Mesodermal cell (in vitro differentiated cells): Measurements from ENCODE around the gene ART5.

ENCODE experiments used
- H3K27ac ChIP-seq: 2 replicates; pipeline ENCODE4 v1.7.0; 2013; ENCODE audit warnings: mild to moderate bottlenecking, low read depth, low read length, moderate library complexity; ENCODE audit not compliant: severe bottlenecking
- H3K36me3 ChIP-seq: 2 replicates; pipeline ENCODE4 v1.7.1; 2013; ENCODE audit warnings: mild to moderate bottlenecking, low read length, moderate library complexity; ENCODE audit not compliant: control insufficient read depth, insufficient read depth
- H3K4me1 ChIP-seq: one replicate; pipeline ENCODE4 v1.7.1; 2013; ENCODE audit warnings: mild to moderate bottlenecking, low read length; ENCODE audit not compliant: insufficient read depth, control insufficient read depth, poor library complexity, severe bottlenecking
- H3K4me3 ChIP-seq: 2 replicates; pipeline ENCODE4 v1.7.0; 2013; ENCODE audit warnings: low read length, control low read depth, mild to moderate bottlenecking; ENCODE audit not compliant: insufficient read depth, poor library complexity, severe bottlenecking; ENCODE audit errors: extremely low read depth
- H3K9me3 ChIP-seq: 2 replicates; pipeline ENCODE4 v1.7.1; 2013; ENCODE audit warnings: mild to moderate bottlenecking, low read length, moderate library complexity; ENCODE audit not compliant: control insufficient read depth
- WGBS, 2 experiments: methylation state at CpG; one replicate each; pipeline ENCODE4 v1.1.5; 2013; ENCODE audit warnings: missing lambda C conversion rate in 2 of 2; ENCODE audit not compliant: insufficient coverage in 2 of 2; 5-methylcytosine and 5-hydroxymethylcytosine counted together

ART5 gene

GRCh38 chr11:3638513-3638912, 3.3 kb downstream of the ART5 start:
- Histone ChIP-seq H3K4me1 (no peaks in the 10 kb centered on the region), H3K27ac (no peak overlapping the region), H3K36me3 (no peaks in the 10 kb centered on the region), H3K4me3 (no peak overlapping the region), H3K9me3 (no peaks in the 10 kb centered on the region)
- WGBS, 2 experiments: 83 to 94% methylated on average over 5 of the region's 5 CpGs

- Histone ChIP-seq H3K4me1 (no peaks in the 10 kb centered on the region), H3K27ac (no peak overlapping the region), H3K36me3 (no peaks in the 10 kb centered on the region), H3K9me3 (no peaks in the 10 kb centered on the region), H3K4me3 (no peak overlapping the region)
- 83 to 89% methylated on average over 10 to 12 of the region's 13 CpGs for WGBS, 2 experiments
These were observed 4.6 kb downstream of the ART5 start for GRCh38 chr11:3637201-3637600.

DNA sequence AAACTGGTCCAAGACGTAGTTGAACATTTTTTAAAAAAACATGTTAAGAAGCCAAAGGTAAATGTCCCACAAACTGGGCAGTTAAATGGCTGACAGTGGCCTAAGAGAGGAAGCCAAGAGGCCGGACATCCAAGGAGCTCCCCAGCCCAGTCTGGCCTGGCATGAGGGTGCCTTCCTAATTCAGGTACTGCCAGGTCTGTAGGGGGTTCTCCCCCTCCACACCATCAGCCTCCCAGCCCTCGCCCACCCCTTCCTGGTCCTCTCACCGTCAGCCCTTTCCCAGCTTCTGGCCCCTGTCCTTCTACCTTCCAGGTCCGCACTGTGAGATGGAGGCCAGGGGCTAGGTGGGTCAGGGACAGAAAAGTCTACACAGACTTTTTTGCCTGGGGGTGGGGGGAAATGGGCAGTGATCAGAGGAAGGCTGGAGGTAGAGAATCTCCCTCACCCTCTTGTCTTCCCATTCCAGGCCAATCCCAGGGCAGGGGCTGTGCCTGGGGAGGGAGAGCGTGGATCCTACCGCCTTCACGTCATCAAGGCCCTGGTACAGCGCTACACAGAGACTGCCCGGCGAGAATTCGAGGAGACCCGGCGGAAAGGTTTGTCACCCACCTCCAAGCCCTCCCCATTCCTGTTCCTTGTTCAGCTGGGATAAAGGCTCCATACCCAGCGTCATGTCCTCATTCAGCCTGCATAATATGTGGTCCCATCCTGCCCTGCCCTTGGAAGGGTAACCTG, 6.0 kb downstream of the ART5 start:
- Histone ChIP-seq H3K36me3 (no peaks in the 10 kb centered on the region), H3K4me3 (no peak overlapping the region), H3K27ac (no peak overlapping the region), H3K4me1 (no peaks in the 10 kb centered on the region), H3K9me3 (no peaks in the 10 kb centered on the region)
- 97 to 98% methylated on average over 11 to 14 of the region's 15 CpGs for WGBS, 2 experiments

GRCh38 chr11:3632070-3632660, 9.6 kb downstream of the ART5 start:
- Histone ChIP-seq H3K36me3 (no peaks in the 10 kb centered on the region), H3K4me3 (no peak overlapping the region), H3K9me3 (no peaks in the 10 kb centered on the region), H3K27ac (no peak overlapping the region), H3K4me1 (no peaks in the 10 kb centered on the region)
- WGBS, 2 experiments: 88 to 100% methylated on average over 4 of the region's 5 CpGs

DNA sequence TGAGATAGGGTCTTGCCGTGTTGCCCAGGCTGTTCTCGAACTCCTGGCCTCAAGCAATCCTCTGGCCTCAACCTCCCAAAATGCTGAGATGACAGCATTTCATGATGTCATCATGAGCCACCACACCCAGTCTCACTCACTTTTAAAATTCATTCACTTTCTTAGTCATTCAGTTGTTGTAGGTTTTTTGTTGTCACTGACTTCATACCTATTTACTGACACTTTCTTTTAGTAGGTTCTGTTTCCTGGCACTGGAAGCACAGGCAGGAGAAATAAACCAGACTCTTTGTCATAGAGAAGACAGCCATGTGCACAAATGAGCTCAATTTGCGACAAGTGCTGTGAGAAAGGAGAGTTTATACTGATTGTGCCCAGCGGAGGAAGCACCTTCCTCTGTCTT, 10.5 kb downstream of the ART5 start:
- Histone ChIP-seq H3K27ac (no peak overlapping the region), H3K36me3 (no peaks in the 10 kb centered on the region), H3K4me1 (no peaks in the 10 kb centered on the region), H3K4me3 (no peak overlapping the region), H3K9me3 (no peaks in the 10 kb centered on the region)
- WGBS, 2 experiments: 91 to 94% methylated on average over 3 to 4 of the region's 4 CpGs

DNA sequence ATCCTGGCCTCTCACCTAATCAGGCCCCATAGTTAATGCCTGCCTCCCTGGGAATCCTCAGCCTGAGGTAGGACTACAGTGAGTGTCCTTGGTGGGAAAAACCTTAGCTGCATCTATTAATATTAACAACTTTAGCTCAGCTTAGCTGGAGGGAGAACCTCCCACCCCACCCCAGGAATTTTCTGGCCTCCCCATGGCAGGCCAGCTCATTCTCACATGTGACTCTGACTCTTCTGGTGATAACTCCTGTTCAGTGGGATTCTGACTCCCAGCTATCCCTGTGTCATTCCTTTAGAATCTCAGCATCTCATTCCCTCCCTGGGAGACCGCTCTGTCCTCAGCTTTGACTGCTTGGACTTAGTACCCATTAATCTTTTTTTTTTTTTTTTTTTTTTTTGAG, 14.5 kb downstream of the ART5 start:
- 100% methylated on average over 1 of the region's 1 CpG for WGBS, 2 experiments
- H3K9me3 ChIP-seq: no peaks in the 10 kb centered on the region
- no peaks in the 10 kb centered on the region for H3K4me1 ChIP-seq
- H3K36me3 ChIP-seq: no peaks in the 10 kb centered on the region
- no peak overlapping the region for H3K4me3 ChIP-seq
- H3K27ac ChIP-seq: no peak overlapping the region

- H3K4me3 ChIP-seq: no peak overlapping the region
- no peaks in the 10 kb centered on the region for H3K9me3 ChIP-seq
- WGBS, 2 experiments: 88 to 94% methylated on average over 20 of the region's 23 CpGs
- H3K36me3 ChIP-seq: no peaks in the 10 kb centered on the region
- H3K4me1 ChIP-seq: no peaks in the 10 kb centered on the region
- H3K27ac ChIP-seq: no peak overlapping the region
These were observed 15.4 kb downstream of the ART5 start for GRCh38 chr11:3626250-3626960.

DNA sequence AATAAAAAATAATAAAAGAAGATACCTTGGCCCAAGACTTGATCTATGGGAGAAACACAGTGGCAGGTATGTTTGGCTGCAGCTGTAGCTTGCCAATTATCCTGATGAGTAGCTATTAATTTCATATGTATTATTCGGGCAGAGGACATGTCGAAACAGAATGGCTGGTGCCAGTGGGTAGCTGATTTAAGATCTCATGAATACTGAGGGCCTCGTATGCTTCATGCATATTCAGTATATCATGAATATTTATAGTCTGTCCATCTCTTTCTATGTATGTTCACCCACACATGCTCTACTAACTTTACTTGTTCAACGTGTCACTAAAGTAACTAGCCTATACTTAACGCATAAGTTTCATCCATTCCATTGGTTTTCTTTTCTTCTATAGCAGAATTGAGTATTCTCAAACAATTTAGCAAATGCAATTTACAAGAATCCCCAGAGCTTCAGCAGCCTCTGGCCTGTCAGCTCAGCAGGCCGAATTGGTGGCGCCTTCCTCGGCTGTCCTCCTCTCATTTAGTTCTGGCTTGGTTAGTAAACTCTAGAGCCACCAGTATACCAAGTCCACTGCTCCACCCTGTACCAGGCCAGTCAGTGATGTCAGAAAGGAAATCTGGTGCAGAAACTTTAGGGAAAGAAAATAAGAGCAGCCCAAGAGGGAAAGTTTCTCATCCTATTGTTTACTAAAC, 17.9 kb downstream of the ART5 start:
- Histone ChIP-seq H3K27ac (no peak overlapping the region), H3K36me3 (no peaks in the 10 kb centered on the region), H3K4me1 (no peaks in the 10 kb centered on the region), H3K4me3 (no peak overlapping the region), H3K9me3 (no peaks in the 10 kb centered on the region)
- 57 to 61% methylated on average over 3 to 5 of the region's 8 CpGs for WGBS, 2 experiments

DNA sequence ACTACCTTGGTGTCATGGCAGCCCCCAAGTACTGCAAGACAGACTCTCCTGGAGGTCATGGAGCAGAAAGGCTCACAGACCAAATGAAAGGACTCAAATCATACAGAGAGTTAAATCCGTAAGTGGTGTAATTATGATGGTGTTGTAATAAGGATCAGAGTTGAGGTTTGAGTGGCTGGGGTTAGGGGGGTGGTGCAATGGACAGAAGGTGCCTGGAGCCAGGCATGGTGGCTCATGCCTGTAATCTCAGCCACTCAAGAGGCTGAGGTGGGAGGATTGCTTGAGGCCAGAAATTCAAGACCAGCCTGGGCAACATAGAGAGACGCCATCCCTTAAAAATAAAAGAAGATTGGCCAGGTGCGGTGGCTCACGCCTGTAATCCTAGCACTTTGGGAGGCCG, 18.7 kb downstream of the ART5 start:
- H3K27ac ChIP-seq: no peak overlapping the region
- H3K36me3 ChIP-seq: no peaks in the 10 kb centered on the region
- 90 to 96% methylated on average over 4 of the region's 5 CpGs for WGBS, 2 experiments
- H3K4me1 ChIP-seq: no peaks in the 10 kb centered on the region
- no peaks in the 10 kb centered on the region for H3K9me3 ChIP-seq
- H3K4me3 ChIP-seq: no peak overlapping the region

DNA sequence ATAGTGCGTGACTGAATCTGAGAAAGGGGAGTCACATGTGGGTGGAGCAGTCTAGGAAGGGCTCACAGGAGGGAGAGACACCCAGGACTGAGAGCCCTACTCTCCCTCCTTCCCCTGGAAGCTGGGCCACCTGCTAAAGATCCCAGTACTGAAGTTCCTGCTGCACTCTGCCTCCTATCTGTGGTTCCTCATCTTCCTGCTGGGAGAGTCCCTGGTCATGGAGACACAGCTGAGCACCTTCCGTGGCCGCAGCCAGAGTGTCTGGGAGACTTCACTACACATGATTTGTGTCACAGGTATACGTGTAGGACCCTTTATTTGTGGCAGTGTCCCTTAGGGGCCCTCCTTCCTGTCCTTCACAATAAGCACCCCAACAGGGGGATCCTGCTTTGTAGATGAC, 19.3 kb downstream of the ART5 start:
- H3K36me3 ChIP-seq: no peaks in the 10 kb centered on the region
- H3K4me3 ChIP-seq: no peak overlapping the region
- WGBS, 2 experiments: 83 to 85% methylated on average over 4 of the region's 4 CpGs
- H3K27ac ChIP-seq: no peak overlapping the region
- no peaks in the 10 kb centered on the region for H3K9me3 ChIP-seq
- H3K4me1 ChIP-seq: no peaks in the 10 kb centered on the region
